ENCODE results near the gene RFPL4AL1. TPM values are rescaled to one million over a fixed set of nuclear protein-coding genes. Genes with fewer than 3 reads are reported as not detected.
A peak's percentile ranks its signal among the peaks of the same experiment; 100 is the strongest.
"Not testable (repeated sequence)": the region's sequence is repeated elsewhere in the genome, so short reads cannot be mapped to it uniquely, and the experiment has no call there.

RFPL4AL1 gene
- under 1 TPM in 1 of 3 donors, not detected in 2; 0.22 TPM for polyA plus RNA-seq (ENCODE audit: insufficient read length in 3 of 3)
- long read RNA-seq, donor 1 = 0 reads
- long read RNA-seq, donor 2 = 0 reads
- long read RNA-seq, donor 3 = 0 reads
- long read RNA-seq, donor 4 = 0 reads
- long read RNA-seq, donor 5 = 0 reads
- long read RNA-seq, donor 6 = 0 reads
- long read RNA-seq, donor 7 = 0 reads
- long read RNA-seq, donor 8 = 0 reads
- long read RNA-seq, donor 9 = 0 reads
- long read RNA-seq, donor 10 = 0 reads
- long read RNA-seq, donor 11 = 0 reads
- long read RNA-seq, donor 12 = 0 reads
- long read RNA-seq, donor 13 = 0 reads
- long read RNA-seq, donor 14 = 0 reads
- long read RNA-seq, donor 15 = 0 reads
- long read RNA-seq, donor 16 = 0 reads

DNA sequence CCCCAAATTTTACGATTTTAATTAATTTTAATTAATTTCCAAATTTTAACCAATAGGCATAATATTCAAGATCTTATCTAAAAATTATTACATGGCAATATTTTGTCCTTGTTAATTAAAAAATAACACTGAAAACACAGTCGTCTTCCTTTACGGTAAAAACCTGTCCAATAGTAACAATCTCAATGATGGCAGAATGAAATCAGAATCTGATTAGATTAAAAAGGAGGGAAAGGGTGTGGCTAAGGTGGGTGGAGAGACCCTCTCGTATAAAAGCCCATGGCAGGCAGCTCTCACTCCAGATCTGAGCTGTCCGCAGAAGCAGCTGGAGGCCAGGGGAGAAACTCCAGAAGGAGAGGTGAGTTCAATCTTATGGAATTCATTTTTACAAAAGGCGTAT is at the start of gene RFPL4AL1:
TSS of gene RFPL4AL1 (plus strand) at position 301 of the 400 bp plus-strand sequence. CDS start 2,687 bp downstream, outside the sequence.
- DNase-seq (ENCODE audit: extremely low read depth in 1 of 11, low read depth in 9 of 11, low spot score in 4 of 11) = not testable (repeated sequence)

DNA sequence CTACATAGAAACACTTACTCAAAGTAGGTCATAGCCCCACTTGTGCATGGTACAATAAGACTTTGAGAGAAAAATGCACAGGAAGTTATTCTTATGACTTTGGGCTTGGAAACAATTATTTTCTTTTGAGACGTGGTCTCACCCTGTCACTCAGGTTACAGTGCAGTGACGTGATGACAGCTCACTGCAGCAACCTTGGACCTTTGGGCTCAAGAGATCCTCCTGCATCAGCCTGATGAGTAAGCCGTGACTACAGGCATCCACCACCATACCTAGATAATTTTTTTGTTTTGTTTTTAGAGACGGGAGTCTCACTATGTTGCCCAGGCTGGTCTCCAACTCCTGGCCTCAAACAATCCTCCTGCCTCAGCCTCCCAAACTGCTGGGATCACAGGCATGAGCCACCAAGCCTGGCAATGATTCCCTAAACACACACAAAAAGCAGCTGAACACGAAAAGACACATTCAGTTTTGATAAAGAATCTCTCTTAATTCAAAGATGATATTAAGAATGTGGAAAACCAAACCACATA is 48.6 kb upstream of the RFPL4AL1 start:
- DNase-seq (ENCODE audit: extremely low read depth in 1 of 11, low read depth in 9 of 11, low spot score in 4 of 11) = no peak

GRCh38 chr19:55720801-55721200 is 48.1 kb upstream of the RFPL4AL1 start:
- no peak for DNase-seq (ENCODE audit: extremely low read depth in 1 of 11, low read depth in 9 of 11, low spot score in 4 of 11)

- DNase-seq (ENCODE audit: extremely low read depth in 1 of 11, low read depth in 9 of 11, low spot score in 4 of 11) = no peak
Observed at GRCh38 chr19:55723491-55723890, 45.4 kb upstream of the RFPL4AL1 start.

DNA sequence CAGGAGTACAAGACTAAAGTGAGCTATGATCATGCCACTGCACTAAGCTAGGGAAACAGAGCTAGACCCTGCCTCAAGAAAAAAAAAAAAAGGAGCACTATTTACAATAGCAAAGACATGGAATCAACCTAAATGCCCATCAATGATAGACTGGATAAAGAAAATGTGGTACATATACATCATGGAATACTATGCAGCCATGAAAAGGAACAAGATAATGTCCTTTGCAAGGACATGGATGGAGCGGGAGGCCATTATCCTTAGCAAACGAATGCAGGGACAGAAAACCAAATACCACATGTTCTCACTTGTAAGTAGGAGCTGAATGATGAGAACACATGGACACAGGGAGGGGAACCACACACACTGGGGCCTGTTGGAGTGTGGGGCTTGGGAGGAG is 38.5 kb upstream of the RFPL4AL1 start:
- not testable (repeated sequence) for DNase-seq (ENCODE audit: extremely low read depth in 1 of 11, low read depth in 9 of 11, low spot score in 4 of 11)

DNA sequence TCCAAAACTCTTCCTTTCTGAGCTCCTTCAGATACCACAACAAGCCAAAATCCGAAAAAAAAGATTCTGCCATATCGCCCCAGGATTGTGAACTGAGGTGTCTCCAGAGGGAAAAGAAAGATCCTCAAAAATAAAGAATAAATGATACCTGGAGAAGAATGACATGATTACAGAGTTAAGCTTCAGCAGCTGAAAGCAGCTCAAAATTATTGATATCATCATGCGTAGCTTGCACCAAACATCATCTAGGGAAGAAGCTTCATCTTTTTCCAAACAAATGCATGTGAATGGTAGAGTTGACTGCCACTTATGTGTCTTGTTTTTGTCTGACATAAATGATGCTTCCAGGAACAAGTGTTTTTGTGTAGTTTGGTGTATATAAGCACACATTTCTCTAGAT is 30.6 kb upstream of the RFPL4AL1 start, which contains the start of gene NLRP9:
TSS of gene NLRP9 (minus strand) at position 101 of the 400 bp plus-strand sequence. CDS start at position 73, 28 bp downstream.
- no peak for DNase-seq (ENCODE audit: extremely low read depth in 1 of 11, low read depth in 9 of 11, low spot score in 4 of 11)

DNA sequence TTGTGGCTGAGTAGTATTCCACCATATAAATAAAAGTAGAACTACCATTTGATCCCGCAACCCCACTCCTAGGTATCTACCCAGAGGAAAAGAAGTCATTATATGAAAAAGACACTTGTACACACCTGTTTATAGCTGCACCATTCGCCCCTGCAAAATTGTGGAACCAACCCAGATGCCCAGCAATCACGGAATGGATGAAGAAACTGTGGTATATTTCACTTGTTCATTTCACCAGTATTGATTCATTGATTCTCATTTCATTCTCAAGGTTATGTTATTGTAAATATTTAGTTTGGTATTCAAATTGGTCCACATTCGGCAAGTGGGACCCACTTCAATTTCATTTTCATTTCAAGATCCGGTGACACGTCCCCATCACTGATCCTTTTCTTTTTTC is 18.2 kb upstream of the RFPL4AL1 start:
- DNase-seq (ENCODE audit: extremely low read depth in 1 of 11, low read depth in 9 of 11, low spot score in 4 of 11) = no peak

DNA sequence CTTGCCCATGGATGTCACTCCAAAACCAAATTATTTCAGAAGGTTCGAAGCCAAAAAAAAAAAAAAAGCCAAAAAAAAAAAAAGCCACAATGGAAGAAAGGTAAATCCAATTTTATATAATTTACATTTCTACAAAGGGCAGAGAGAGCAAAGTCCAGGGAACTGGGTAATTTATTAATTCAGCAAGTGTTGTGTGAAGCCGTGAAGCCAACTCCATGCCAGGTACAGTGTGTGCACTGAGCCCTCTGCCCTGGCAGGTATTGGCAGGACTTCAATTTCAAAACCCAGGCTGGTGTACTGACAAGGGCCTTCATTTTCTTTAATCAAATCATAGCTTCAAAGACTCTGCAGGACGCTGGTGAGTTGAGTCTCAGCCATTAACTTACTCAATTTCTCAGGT is 15.5 kb upstream of the RFPL4AL1 start:
- DNase-seq (ENCODE audit: extremely low read depth in 1 of 11, low read depth in 9 of 11, low spot score in 4 of 11) = no peak

DNA sequence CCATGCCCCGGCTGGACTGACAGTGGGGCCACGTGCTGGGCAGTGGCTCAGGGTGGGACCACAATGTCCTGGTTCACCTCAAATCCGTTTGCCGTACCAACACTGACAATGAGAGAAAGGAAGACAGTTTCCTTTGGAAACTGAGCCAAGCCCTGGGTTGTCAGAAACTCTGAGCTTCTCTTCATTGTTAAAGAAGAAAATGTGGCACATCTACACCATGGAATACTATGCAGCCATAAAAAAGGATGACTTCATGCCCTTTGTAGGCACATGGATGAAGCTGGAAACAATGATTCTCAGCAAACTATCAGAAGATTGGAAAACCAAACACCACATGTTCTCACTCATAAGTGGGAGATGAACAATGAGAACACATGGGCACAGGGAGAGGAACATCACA is 12.1 kb upstream of the RFPL4AL1 start:
- DNase-seq (ENCODE audit: extremely low read depth in 1 of 11, low read depth in 9 of 11, low spot score in 4 of 11) = not testable (repeated sequence)

- not testable (repeated sequence) for DNase-seq (ENCODE audit: extremely low read depth in 1 of 11, low read depth in 9 of 11, low spot score in 4 of 11)
Observed at GRCh38 chr19:55758797-55759196, 10.1 kb upstream of the RFPL4AL1 start, which contains the start of gene RFPL4A. Gene RFPL4A (plus strand): TSS chr19:55759097. CDS start chr19:55761801, 2,704 bp downstream.

- DNase-seq (ENCODE audit: extremely low read depth in 1 of 11, low read depth in 9 of 11, low spot score in 4 of 11) = no peak
Observed at GRCh38 chr19:55766466-55766865, 2.5 kb upstream of the RFPL4AL1 start.

DNA sequence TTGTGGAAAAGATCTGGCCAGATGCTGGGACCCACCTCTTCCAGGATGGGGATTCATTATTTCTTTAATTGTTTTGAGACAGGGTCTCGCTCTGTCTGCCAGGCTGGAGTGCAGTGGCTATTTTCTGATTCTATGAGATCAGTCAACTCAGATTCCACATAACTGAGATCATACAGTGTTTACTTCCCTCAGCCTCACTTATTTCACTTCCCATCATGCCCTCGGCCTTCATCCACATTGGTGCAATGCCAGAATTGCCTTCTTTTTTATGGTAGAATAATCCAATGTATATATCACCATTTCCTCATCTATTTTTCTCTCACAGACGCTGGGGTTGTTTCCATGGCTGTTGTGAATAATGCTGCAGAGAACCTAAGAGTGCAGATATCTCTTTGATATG is 714 bp downstream of the RFPL4AL1 start:
- DNase-seq (ENCODE audit: extremely low read depth in 1 of 11, low read depth in 9 of 11, low spot score in 4 of 11) = not testable (repeated sequence)

- DNase-seq (ENCODE audit: extremely low read depth in 1 of 11, low read depth in 9 of 11, low spot score in 4 of 11) = no peak
Observed at GRCh38 chr19:55777528-55777927, 8.6 kb downstream of the RFPL4AL1 start.

DNA sequence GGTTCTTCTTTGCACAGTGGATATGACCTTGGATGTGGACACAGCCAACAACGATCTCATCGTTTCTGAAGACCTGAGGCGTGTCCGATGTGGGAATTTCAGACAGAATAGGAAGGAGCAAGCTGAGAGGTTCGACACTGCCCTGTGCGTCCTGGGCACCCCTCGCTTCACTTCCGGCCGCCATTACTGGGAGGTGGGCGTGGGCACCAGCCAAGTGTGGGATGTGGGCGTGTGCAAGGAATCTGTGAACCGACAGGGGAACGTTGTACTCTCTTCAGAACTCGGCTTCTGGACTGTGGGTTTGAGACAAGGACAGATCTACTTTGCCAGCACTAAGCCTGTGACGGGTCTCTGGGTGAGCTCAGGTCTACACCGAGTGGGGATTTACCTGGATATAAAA is 9.4 kb downstream of the RFPL4AL1 start:
- no peak for DNase-seq (ENCODE audit: extremely low read depth in 1 of 11, low read depth in 9 of 11, low spot score in 4 of 11)

- DNase-seq (ENCODE audit: extremely low read depth in 1 of 11, low read depth in 9 of 11, low spot score in 4 of 11) = no peak
Observed at GRCh38 chr19:55781112-55781511, 12.2 kb downstream of the RFPL4AL1 start.

DNA sequence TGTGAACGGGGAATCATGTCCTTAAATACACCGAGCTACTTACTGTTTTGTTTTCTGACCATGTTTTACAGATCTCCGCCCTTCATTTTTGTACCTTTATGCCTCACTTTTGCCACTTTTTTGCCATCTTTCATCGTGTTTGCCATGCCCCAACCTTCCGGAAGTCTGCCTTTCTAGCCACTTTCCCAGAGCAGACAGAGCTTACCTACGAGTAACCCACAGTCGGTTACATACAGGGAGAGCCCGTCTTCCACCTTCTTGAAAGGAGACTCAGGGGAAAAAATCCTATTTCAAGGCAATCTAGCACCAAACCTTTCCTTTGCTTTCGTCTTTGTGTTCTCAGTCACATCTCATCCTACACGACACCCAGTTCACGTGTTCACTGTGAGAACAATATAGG is 26.1 kb downstream of the RFPL4AL1 start:
- no peak for DNase-seq (ENCODE audit: extremely low read depth in 1 of 11, low read depth in 9 of 11, low spot score in 4 of 11)

DNA sequence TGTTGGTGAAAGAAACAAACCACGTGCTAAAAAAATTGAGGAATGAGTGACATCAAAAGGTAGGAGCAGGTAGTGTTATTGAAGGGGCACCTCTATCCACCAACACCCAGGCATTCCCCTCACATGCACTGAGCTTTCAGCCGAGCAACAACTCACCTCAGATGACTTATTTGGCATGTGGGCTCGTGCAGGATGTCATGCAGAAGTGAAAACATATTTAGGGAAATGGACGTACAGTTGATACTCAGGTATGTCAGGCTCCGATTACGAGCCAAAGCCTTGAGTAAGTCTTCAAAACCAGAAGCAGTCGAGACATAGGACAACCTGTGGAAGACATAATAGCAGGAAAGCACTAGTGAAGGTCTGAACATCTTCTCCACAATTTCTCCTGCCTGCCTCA is 32.5 kb downstream of the RFPL4AL1 start:
- no peak for DNase-seq (ENCODE audit: extremely low read depth in 1 of 11, low read depth in 9 of 11, low spot score in 4 of 11)

DNA sequence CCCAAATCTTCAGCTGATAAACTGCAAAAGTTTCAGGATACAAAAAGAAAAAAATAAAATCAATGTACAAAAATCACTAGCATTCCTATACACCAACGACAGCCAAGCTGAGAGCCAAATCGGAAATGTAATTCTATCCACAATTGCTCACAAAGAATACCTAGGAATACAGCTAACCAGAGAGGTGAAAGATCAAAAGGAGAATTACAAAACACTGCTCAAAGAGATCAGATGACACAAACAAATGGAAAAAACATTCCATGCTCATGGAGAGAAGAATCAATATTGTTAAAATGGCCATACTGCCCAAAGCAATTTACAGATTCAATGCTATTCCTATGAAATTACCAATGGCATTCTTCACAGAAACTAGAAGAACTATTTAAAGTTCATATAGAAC is 33.4 kb downstream of the RFPL4AL1 start:
- DNase-seq (ENCODE audit: extremely low read depth in 1 of 11, low read depth in 9 of 11, low spot score in 4 of 11) = no peak

GRCh38 chr19:55809381-55810058 is 40.6 kb downstream of the RFPL4AL1 start:
- peak in 8 of 11 donors; percentile 5 to 41 (median 19) for DNase-seq (ENCODE audit: extremely low read depth in 1 of 11, low read depth in 9 of 11, low spot score in 4 of 11)

DNA sequence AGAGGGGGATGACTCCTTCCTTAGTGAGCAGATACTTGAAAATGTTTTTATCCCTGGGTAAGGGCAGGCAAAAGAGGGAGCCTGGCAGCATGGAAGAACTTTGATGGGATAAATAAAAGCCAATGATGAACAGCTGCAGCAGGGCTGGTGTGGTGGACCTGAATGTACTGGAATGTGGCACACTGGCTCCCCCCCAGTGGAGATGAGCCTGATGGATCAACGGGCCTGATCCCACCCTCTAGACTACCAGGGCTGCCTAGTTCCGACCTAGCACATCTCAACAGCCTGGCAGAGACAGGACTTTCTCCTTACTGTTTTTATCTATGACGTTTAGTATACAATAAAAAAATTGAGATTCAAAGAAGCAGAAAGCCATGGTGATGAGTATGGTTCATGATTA is 42.4 kb downstream of the RFPL4AL1 start:
- DNase-seq (ENCODE audit: extremely low read depth in 1 of 11, low read depth in 9 of 11, low spot score in 4 of 11) = no peak
